Measurements from ENCODE around the gene STX18.
"Not testable (repeated sequence)": the region's sequence is repeated elsewhere in the genome, so short reads cannot be mapped to it uniquely, and the experiment has no call there.

GRCh38 chr4:4550161-4550560 lies 8.3 kb upstream of the STX18 start:
- not testable (repeated sequence) for TF ChIP-seq POLR2A, POLR2AphosphoS5 (IDR thresholded peaks at IDR 0.05; ENCODE audit: low read depth, low read length)
